Measurements from ENCODE around the gene B3GALT5. TPM values are rescaled to one million over a fixed set of nuclear protein-coding genes. Genes with fewer than 3 reads are reported as not detected.

Gene B3GALT5
- total RNA-seq, 1 experiment from 2014 or later = 0.18 TPM

DNA sequence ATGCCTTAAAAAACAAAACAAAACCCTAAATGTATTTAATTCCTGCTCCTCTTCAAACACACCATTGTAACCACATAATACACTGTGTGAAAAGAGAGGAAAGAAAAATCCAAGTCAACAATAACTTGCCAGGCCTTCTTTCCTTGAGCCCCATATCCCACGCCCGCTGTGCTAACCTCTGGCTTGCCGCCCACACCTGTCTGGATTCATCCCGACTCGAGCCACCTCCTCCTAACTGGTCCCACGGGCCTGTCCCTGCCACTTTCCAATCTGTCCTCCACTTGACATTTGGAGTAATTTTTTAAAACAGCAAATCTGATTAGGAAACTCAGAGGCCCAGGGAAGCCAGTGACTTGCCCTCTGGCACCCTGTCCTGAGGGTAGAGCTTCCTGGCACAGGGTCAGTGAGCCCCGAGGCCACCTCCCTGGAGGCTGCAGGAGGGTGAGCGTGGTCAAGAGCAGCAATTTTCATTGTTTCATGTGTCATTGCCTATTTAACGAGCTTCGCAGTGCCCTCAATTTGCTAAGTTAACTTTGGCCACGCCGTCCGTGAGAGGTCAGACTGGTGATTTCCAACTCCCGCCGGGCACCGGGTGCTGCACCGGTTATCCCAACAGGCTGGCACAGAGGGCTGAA, 54.1 kb downstream of the B3GALT5 start:
- Mint-ChIP-seq H3K4me3 (ENCODE audit: unreplicated experiment) (no peak overlapping the region), H3K27ac (ENCODE audit: unreplicated experiment) (no peak overlapping the region), H3K27me3 (ENCODE audit: insufficient read depth, unreplicated experiment) (peaks cover 3% of the 10 kb centered on the region), H3K4me1 (ENCODE audit: low read depth, unreplicated experiment) (peaks cover 6% of the 10 kb centered on the region), H3K36me3 (ENCODE audit: insufficient read depth, unreplicated experiment) (no peaks in the 10 kb centered on the region), H3K9me3 (ENCODE audit: unreplicated experiment) (no peaks in the 10 kb centered on the region)
- Histone ChIP-seq H3K4me1 (no peaks in the 10 kb centered on the region), H3K9me3 (no peaks in the 10 kb centered on the region), H3K4me3 (ENCODE audit: low read depth, low read length) (no peak overlapping the region), H3K27me3 (replicated peaks; ENCODE audit: control insufficient read depth, insufficient read depth, low read length) (no peaks in the 10 kb centered on the region), H3K36me3 (ENCODE audit: control insufficient read depth, insufficient read depth, low read length) (no peaks in the 10 kb centered on the region)
- intact Hi-C loops (cut with micrococcal nuclease; ENCODE audit: unreplicated experiment) = no loop called here
- CTCF ChIA-PET = no interaction called here
- BruUV-seq (replicated peaks) = no TSS peak
- TF ChIP-seq, protein P1, sequence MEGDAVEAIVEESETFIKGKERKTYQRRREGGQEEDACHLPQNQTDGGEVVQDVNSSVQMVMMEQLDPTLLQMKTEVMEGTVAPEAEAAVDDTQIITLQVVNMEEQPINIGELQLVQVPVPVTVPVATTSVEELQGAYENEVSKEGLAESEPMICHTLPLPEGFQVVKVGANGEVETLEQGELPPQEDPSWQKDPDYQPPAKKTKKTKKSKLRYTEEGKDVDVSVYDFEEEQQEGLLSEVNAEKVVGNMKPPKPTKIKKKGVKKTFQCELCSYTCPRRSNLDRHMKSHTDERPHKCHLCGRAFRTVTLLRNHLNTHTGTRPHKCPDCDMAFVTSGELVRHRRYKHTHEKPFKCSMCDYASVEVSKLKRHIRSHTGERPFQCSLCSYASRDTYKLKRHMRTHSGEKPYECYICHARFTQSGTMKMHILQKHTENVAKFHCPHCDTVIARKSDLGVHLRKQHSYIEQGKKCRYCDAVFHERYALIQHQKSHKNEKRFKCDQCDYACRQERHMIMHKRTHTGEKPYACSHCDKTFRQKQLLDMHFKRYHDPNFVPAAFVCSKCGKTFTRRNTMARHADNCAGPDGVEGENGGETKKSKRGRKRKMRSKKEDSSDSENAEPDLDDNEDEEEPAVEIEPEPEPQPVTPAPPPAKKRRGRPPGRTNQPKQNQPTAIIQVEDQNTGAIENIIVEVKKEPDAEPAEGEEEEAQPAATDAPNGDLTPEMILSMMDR (IDR thresholded peaks at IDR 0.05; ENCODE audit: insufficient read depth in 1 of 2, low read depth in 1 of 2, low read length in 1 of 2, severe bottlenecking in 1 of 2, unreplicated experiment in 1 of 2) = no peak
- DNase-seq = no peak
- POLR2A ChIA-PET = no interaction called here

DNA sequence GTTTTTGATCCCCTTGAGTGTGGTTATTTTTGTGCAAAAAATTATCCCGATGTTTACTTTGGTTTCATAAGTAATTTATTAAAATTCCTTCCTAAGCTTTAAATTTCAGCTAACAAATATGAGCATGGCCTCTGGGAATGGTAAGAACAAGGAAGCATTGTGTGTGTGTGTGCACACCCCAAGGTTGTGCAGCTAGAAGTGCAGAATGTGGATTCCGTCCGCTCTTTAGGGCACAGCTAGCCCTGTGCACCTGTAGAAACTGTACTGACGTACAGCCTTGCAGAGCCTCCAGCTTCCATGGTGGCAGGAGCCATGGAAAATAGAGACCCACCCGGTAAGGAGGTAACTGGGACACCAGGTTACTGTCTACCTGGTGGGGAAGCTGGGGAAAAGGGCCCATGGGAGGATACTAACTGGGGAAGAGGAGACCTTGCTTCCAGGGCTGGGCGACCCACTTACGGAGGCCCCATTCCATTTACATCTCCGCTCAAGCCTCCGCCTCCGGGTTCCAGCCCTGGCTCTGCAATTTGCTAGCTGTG, 54.7 kb downstream of the B3GALT5 start:
- Mint-ChIP-seq H3K27me3 (ENCODE audit: insufficient read depth, unreplicated experiment) (peaks cover 3% of the 10 kb centered on the region), H3K9me3 (ENCODE audit: unreplicated experiment) (no peaks in the 10 kb centered on the region), H3K27ac (ENCODE audit: unreplicated experiment) (no peak overlapping the region), H3K4me3 (ENCODE audit: unreplicated experiment) (no peak overlapping the region), H3K36me3 (ENCODE audit: insufficient read depth, unreplicated experiment) (no peaks in the 10 kb centered on the region), H3K4me1 (ENCODE audit: low read depth, unreplicated experiment) (peaks cover 6% of the 10 kb centered on the region)
- ChIA-PET POLR2A (no interaction called here), CTCF (no interaction called here)
- BruUV-seq (replicated peaks) = no TSS peak
- H3K9me3 ChIP-seq = no peaks in the 10 kb centered on the region
- H3K4me3 ChIP-seq (ENCODE audit: low read depth, low read length) = no peak overlapping the region
- no peaks in the 10 kb centered on the region for H3K4me1 ChIP-seq
- no peak for DNase-seq
- no peaks in the 10 kb centered on the region for H3K36me3 ChIP-seq (ENCODE audit: control insufficient read depth, insufficient read depth, low read length)
- intact Hi-C loops (cut with micrococcal nuclease; ENCODE audit: unreplicated experiment) = no loop called here
- TF ChIP-seq, protein P1 (IDR thresholded peaks at IDR 0.05; ENCODE audit: insufficient read depth in 1 of 2, low read depth in 1 of 2, low read length in 1 of 2, severe bottlenecking in 1 of 2, unreplicated experiment in 1 of 2) = no peak
- H3K27me3 ChIP-seq (replicated peaks; ENCODE audit: control insufficient read depth, insufficient read depth, low read length) = no peaks in the 10 kb centered on the region

DNA sequence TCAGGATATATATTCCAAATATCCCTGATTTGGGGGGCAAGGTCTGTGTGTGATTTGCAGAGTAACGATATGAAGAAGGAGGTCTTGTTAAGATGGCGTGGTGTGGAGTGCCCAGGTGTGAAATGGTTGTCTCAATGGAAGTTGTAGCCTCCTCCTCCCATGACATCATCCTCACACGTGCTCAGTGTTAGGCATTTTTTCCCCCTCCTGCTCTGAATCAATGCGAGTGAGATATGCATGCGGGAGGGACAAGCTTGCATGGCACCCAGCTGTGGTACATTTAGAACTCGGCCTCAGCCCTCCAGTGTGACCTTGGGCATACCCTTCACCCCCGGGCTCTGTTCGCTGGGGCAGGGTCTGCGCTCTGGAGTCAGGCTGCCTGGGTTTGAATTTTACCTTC, 55.6 kb downstream of the B3GALT5 start:
- BruUV-seq (replicated peaks) = no TSS peak
- H3K36me3 Mint-ChIP-seq (ENCODE audit: insufficient read depth, unreplicated experiment) = no peaks in the 10 kb centered on the region
- no peaks in the 10 kb centered on the region for H3K9me3 Mint-ChIP-seq (ENCODE audit: unreplicated experiment)
- H3K9me3 ChIP-seq = no peaks in the 10 kb centered on the region
- H3K4me1 ChIP-seq = no peaks in the 10 kb centered on the region
- DNase-seq = no peak
- TF ChIP-seq, protein P1 (IDR thresholded peaks at IDR 0.05; ENCODE audit: insufficient read depth in 1 of 2, low read depth in 1 of 2, low read length in 1 of 2, severe bottlenecking in 1 of 2, unreplicated experiment in 1 of 2) = no peak
- POLR2A ChIA-PET = no interaction called here
- CTCF ChIA-PET = no interaction called here
- intact Hi-C loops (cut with micrococcal nuclease; ENCODE audit: unreplicated experiment) = no loop called here
- H3K4me3 Mint-ChIP-seq (ENCODE audit: unreplicated experiment) = no peak overlapping the region
- peaks cover 3% of the 10 kb centered on the region for H3K27me3 Mint-ChIP-seq (ENCODE audit: insufficient read depth, unreplicated experiment)
- no peak overlapping the region for H3K27ac Mint-ChIP-seq (ENCODE audit: unreplicated experiment)
- no peaks in the 10 kb centered on the region for H3K27me3 ChIP-seq (replicated peaks; ENCODE audit: control insufficient read depth, insufficient read depth, low read length)
- no peak overlapping the region for H3K4me3 ChIP-seq (ENCODE audit: low read depth, low read length)
- no peaks in the 10 kb centered on the region for H3K36me3 ChIP-seq (ENCODE audit: control insufficient read depth, insufficient read depth, low read length)
- peaks cover 6% of the 10 kb centered on the region for H3K4me1 Mint-ChIP-seq (ENCODE audit: low read depth, unreplicated experiment)
